ENCODE data around the gene SND1.

SND1 gene

GRCh38 chr7:128112018-128112780 is 460.2 kb downstream of the SND1 start:
- peak; percentile 10 for DNase-seq
- H3K27me3 ChIP-seq (replicated peaks; ENCODE audit: insufficient read depth, low read length) = no peaks in the 10 kb centered on the region
- no peak for TF ChIP-seq CTCF (IDR thresholded peaks at IDR 0.05; ENCODE audit: low read length)
- no peak for TF ChIP-seq EZH2phosphoT487 (IDR thresholded peaks at IDR 0.05; ENCODE audit: low read length)
- TF ChIP-seq EZH2 (optimal IDR thresholded peaks at IDR 0.05; ENCODE audit: low read depth, low read length) = no peak
- H3K36me3 ChIP-seq (replicated peaks; ENCODE audit: insufficient read depth, low read length) = no peaks in the 10 kb centered on the region
- H3F3A ChIP-seq (ENCODE audit: insufficient read depth, low read length) = peaks cover 44% of the 10 kb centered on the region
- H3K4me3 ChIP-seq (ENCODE audit: low read length) = peak overlapping the region; percentile 30
- no peaks in the 10 kb centered on the region for H4K20me1 ChIP-seq (ENCODE audit: insufficient read depth, low read length)
- H2AFZ ChIP-seq (ENCODE audit: low read length) = peak overlapping the region; percentile 21
- H3K4me1 ChIP-seq (ENCODE audit: low read length) = peaks cover 55% of the 10 kb centered on the region
- H3K9me2 ChIP-seq (replicated peaks; ENCODE audit: insufficient read depth, low read length) = no peaks in the 10 kb centered on the region
- H3K4me2 ChIP-seq (ENCODE audit: low read depth, low read length) = peak overlapping the region; percentile 62
- peak overlapping the region; percentile 32; the same call in 1 of the 2 replicates for H3K27ac ChIP-seq (ENCODE audit: low read length)
- H3K79me2 ChIP-seq (ENCODE audit: low read length) = no peaks in the 10 kb centered on the region
- peak overlapping the region; percentile 12; the same call in 1 of the 2 replicates for H3K9ac ChIP-seq (ENCODE audit: low read length)
- H3K9me3 ChIP-seq (replicated peaks; ENCODE audit: insufficient read depth, low read length) = no peaks in the 10 kb centered on the region

- Histone ChIP-seq H3K4me3 (ENCODE audit: low read length) (peak overlapping the region; percentile 30), H3K36me3 (replicated peaks; ENCODE audit: insufficient read depth, low read length) (no peaks in the 10 kb centered on the region), H3K4me2 (ENCODE audit: low read depth, low read length) (peak overlapping the region; percentile 62), H4K20me1 (ENCODE audit: insufficient read depth, low read length) (no peaks in the 10 kb centered on the region), H3K9ac (ENCODE audit: low read length) (peak overlapping the region; percentile 12; the same call in 1 of the 2 replicates), H3K9me3 (replicated peaks; ENCODE audit: insufficient read depth, low read length) (no peaks in the 10 kb centered on the region), H3K79me2 (ENCODE audit: low read length) (no peaks in the 10 kb centered on the region), H3K4me1 (ENCODE audit: low read length) (peaks cover 52% of the 10 kb centered on the region), H3K9me2 (replicated peaks; ENCODE audit: insufficient read depth, low read length) (no peaks in the 10 kb centered on the region), H3K27ac (ENCODE audit: low read length) (peak overlapping the region; percentile 32; the same call in 1 of the 2 replicates), H2AFZ (ENCODE audit: low read length) (peak overlapping the region; percentile 21), H3F3A (ENCODE audit: insufficient read depth, low read length) (peaks cover 44% of the 10 kb centered on the region), H3K27me3 (replicated peaks; ENCODE audit: insufficient read depth, low read length) (no peaks in the 10 kb centered on the region)
- DNase-seq = peak; percentile 53
- TF ChIP-seq CTCF (IDR thresholded peaks at IDR 0.05; ENCODE audit: low read length) (no peak), EZH2 (optimal IDR thresholded peaks at IDR 0.05; ENCODE audit: low read depth, low read length) (no peak), EZH2phosphoT487 (IDR thresholded peaks at IDR 0.05; ENCODE audit: low read length) (no peak)
Measured at GRCh38 chr7:128112781-128113221, 460.8 kb downstream of the SND1 start.

GRCh38 chr7:128113839-128114238 is 461.8 kb downstream of the SND1 start:
- H3K9me2 ChIP-seq (replicated peaks; ENCODE audit: insufficient read depth, low read length) = no peaks in the 10 kb centered on the region
- peaks cover 43% of the 10 kb centered on the region for H3K4me1 ChIP-seq (ENCODE audit: low read length)
- no peaks in the 10 kb centered on the region for H3K36me3 ChIP-seq (replicated peaks; ENCODE audit: insufficient read depth, low read length)

GRCh38 chr7:128114806-128115205 is 462.8 kb downstream of the SND1 start:
- no peaks in the 10 kb centered on the region for H3K9me2 ChIP-seq (replicated peaks; ENCODE audit: insufficient read depth, low read length)
- peaks cover 33% of the 10 kb centered on the region for H3K4me1 ChIP-seq (ENCODE audit: low read length)
- DNase-seq = no peak
- TF ChIP-seq EZH2phosphoT487 (IDR thresholded peaks at IDR 0.05; ENCODE audit: low read length) (no peak), EZH2 (optimal IDR thresholded peaks at IDR 0.05; ENCODE audit: low read depth, low read length) (no peak), CTCF (IDR thresholded peaks at IDR 0.05; ENCODE audit: low read length) (no peak)
- H3K9ac ChIP-seq (ENCODE audit: low read length) = no peak overlapping the region
- H3F3A ChIP-seq (ENCODE audit: insufficient read depth, low read length) = peaks cover 28% of the 10 kb centered on the region
- H3K4me2 ChIP-seq (ENCODE audit: low read depth, low read length) = no peak overlapping the region
- no peaks in the 10 kb centered on the region for H3K9me3 ChIP-seq (replicated peaks; ENCODE audit: insufficient read depth, low read length)
- no peaks in the 10 kb centered on the region for H4K20me1 ChIP-seq (ENCODE audit: insufficient read depth, low read length)
- no peak overlapping the region for H2AFZ ChIP-seq (ENCODE audit: low read length)
- H3K27ac ChIP-seq (ENCODE audit: low read length) = no peak overlapping the region
- H3K36me3 ChIP-seq (replicated peaks; ENCODE audit: insufficient read depth, low read length) = no peaks in the 10 kb centered on the region
- no peaks in the 10 kb centered on the region for H3K27me3 ChIP-seq (replicated peaks; ENCODE audit: insufficient read depth, low read length)
- no peak overlapping the region for H3K4me3 ChIP-seq (ENCODE audit: low read length)
- H3K79me2 ChIP-seq (ENCODE audit: low read length) = no peaks in the 10 kb centered on the region

More at GRCh38 chr7:128113839-128114238, 461.8 kb downstream of the SND1 start:
- Histone ChIP-seq H3K4me2 (ENCODE audit: low read depth, low read length) (no peak overlapping the region), H3K27me3 (replicated peaks; ENCODE audit: insufficient read depth, low read length) (no peaks in the 10 kb centered on the region), H3K27ac (ENCODE audit: low read length) (no peak overlapping the region), H2AFZ (ENCODE audit: low read length) (no peak overlapping the region), H3K79me2 (ENCODE audit: low read length) (no peaks in the 10 kb centered on the region), H3K9ac (ENCODE audit: low read length) (no peak overlapping the region), H3K9me3 (replicated peaks; ENCODE audit: insufficient read depth, low read length) (no peaks in the 10 kb centered on the region), H3F3A (ENCODE audit: insufficient read depth, low read length) (peaks cover 36% of the 10 kb centered on the region), H4K20me1 (ENCODE audit: insufficient read depth, low read length) (no peaks in the 10 kb centered on the region), H3K4me3 (ENCODE audit: low read length) (no peak overlapping the region)
- DNase-seq = no peak
- TF ChIP-seq EZH2phosphoT487 (IDR thresholded peaks at IDR 0.05; ENCODE audit: low read length) = no peak

Measured in MM.1S (cell line).